Peyer's patch (tissue), 4 donors: ENCODE data around the gene GPR18. TPM values are rescaled to one million over a fixed set of nuclear protein-coding genes. Genes with fewer than 3 reads are reported as not detected.
A peak's percentile ranks its signal among the peaks of the same experiment; 100 is the strongest.

ENCODE experiments used
- DNase-seq, 3 donors: peaks; one replicate each; pipeline ENCODE4 v3.0.0-alpha.2; 2017 to 2019
- H3K27ac ChIP-seq, 4 donors: fragments of 200-600 bp; sonication (generic); one replicate each; pipeline ENCODE4 v1.5.1; 2016 to 2019
- H3K27me3 ChIP-seq, 2 donors: fragments of 200-600 bp; sonication (generic); one replicate each; pipeline ENCODE4 v1.5.1; 2019
- H3K36me3 ChIP-seq, 3 donors: fragments of 200-600 bp; sonication (generic); one replicate each; pipeline ENCODE4 v1.5.1; 2016 to 2019
- H3K4me1 ChIP-seq, 4 donors: fragments of 200-600 bp; sonication (generic); one replicate each; pipeline ENCODE4 v1.5.1; 2016 to 2019
- H3K4me3 ChIP-seq, 4 donors: fragments of 200-600 bp; sonication (generic); 1 replicate in 3 of 4; 2 replicates in 1 of 4; pipeline ENCODE4 v1.5.1; 2016 to 2019; ENCODE audit warnings: mild to moderate bottlenecking in 1 of 4
- H3K9me3 ChIP-seq, 4 donors: fragments of 200-600 bp; sonication (generic); one replicate each; pipeline ENCODE4 v1.5.1; 2016 to 2019; ENCODE audit warnings: mild to moderate bottlenecking in 1 of 4
- POLR2A ChIP-seq, 2 donors: fragments of 450-650 bp; IDR thresholded peaks; one replicate each; pipeline ENCODE4 v1.5.1; 2017; ENCODE audit warnings: antibody characterized with exemption in 2 of 2, mild to moderate bottlenecking in 2 of 2, moderate library complexity in 2 of 2
- total RNA-seq, 4 donors: library from RNA; depleted of rRNA; stranded (reverse); fragments of >200 nt; gene quantifications; one replicate each; pipeline ENCODE4 v1.1.0, GENCODE V29; 2016
- TF ChIP-seq, protein P1 (sequence below), 6 experiments: fragments of 450-650 bp in 4 of 6; fragments of 200-600 bp in 2 of 6; sonication (generic) in 1 of 6; IDR thresholded peaks; one replicate each; pipeline ENCODE4 v1.5.1; 2017 to 2019; ENCODE audit warnings: antibody characterized with exemption in 6 of 6, mild to moderate bottlenecking in 3 of 6, moderate library complexity in 1 of 6

The GPR18 gene
- total RNA-seq, 4 donors from 2014 or later, result 0.53 to 4.1 TPM; not detected in 2

DNA sequence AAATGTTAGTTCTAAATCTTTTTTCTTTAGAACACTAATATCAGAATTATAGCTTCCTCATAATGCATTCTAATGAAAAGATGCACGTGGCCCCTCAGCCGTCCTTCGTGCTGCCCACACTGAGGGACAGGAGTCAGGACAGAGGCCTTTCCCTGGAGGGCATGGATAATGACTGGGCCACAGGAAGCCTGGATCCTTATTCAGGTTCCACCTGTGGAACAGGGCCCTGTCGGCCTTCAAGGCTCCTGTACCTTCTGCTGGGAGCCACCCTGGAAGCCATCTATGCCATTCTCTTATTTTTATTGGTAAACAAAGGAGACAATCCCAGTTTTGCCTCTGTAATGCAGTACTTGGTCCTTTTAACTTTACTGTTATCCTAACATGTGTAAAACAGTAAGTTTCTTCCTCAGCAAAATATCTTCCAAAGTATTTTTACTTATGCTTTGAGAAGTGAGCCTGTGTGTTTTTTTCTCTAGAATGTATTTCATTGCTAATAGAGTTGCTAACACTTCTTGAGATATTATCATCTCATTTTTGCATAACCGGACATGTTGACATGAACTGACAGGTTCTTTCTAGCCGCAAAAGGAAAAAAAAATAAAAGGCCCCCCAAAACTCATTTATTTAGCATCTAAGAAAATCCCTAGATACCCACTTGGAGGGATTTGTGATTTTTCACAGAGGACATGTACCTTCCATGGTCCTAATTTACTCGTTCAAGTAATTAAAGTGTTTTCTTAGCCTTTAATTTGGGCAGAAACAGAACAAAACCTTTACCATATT lies 43.1 kb upstream of the GPR18 start:
- Histone ChIP-seq H3K4me3 (peak overlapping the region in 2 of 4 donors; percentile 1 to 5), H3K9me3 (no peaks in the 10 kb centered on the region), H3K27ac (peak overlapping the region; percentile 10 to 85 (median 64)), H3K36me3 (no peaks in the 10 kb centered on the region), H3K27me3 (no peaks in the 10 kb centered on the region), H3K4me1 (peaks cover 0 to 15% (median 2%) of the 10 kb centered on the region in 4 donors)
- TF ChIP-seq, protein P1, sequence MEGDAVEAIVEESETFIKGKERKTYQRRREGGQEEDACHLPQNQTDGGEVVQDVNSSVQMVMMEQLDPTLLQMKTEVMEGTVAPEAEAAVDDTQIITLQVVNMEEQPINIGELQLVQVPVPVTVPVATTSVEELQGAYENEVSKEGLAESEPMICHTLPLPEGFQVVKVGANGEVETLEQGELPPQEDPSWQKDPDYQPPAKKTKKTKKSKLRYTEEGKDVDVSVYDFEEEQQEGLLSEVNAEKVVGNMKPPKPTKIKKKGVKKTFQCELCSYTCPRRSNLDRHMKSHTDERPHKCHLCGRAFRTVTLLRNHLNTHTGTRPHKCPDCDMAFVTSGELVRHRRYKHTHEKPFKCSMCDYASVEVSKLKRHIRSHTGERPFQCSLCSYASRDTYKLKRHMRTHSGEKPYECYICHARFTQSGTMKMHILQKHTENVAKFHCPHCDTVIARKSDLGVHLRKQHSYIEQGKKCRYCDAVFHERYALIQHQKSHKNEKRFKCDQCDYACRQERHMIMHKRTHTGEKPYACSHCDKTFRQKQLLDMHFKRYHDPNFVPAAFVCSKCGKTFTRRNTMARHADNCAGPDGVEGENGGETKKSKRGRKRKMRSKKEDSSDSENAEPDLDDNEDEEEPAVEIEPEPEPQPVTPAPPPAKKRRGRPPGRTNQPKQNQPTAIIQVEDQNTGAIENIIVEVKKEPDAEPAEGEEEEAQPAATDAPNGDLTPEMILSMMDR (IDR thresholded peaks at IDR 0.05), result no peak
- no peak for TF ChIP-seq POLR2A (IDR thresholded peaks at IDR 0.05)
- no peak for DNase-seq

DNA sequence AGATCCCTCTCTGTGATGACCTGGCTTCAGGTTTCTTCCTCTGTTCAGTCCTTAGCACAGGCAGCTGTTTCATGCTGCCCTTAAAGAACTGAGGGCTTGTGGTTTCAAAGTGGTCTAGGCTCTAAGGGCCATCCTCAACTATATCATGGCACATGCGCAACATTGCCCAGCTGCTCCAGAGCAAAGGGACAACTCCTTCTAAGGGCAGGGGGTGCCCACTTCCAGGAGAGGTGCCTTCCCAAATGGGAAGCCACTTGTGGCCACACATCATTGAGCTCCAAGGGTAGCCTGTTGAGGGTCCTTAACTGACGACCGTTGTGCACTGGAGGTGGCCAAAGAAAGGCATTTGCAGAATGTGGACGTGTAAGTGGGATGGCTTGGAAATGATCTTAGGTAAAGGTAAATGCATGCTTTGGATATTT lies 41.8 kb upstream of the GPR18 start:
- Histone ChIP-seq H3K4me1 (peaks cover 0 to 15% (median 7%) of the 10 kb centered on the region in 4 donors), H3K27ac (peak overlapping the region in 1 of 4 donors; percentile 85)
- no peak for TF ChIP-seq POLR2A (IDR thresholded peaks at IDR 0.05)
- TF ChIP-seq, protein P1 (IDR thresholded peaks at IDR 0.05), result no peak

GRCh38 chr13:99299256-99299919 lies 41.2 kb upstream of the GPR18 start:
- Histone ChIP-seq H3K36me3 (no peaks in the 10 kb centered on the region), H3K27me3 (no peaks in the 10 kb centered on the region), H3K4me3 (no peak overlapping the region), H3K27ac (peak overlapping the region in 1 of 4 donors; percentile 85), H3K9me3 (no peaks in the 10 kb centered on the region), H3K4me1 (peaks cover 0 to 19% (median 10%) of the 10 kb centered on the region in 4 donors)
- DNase-seq, result no peak
- TF ChIP-seq, protein P1 (IDR thresholded peaks at IDR 0.05), result no peak
- no peak for TF ChIP-seq POLR2A (IDR thresholded peaks at IDR 0.05)

More for the DNA sequence above, 41.8 kb upstream of the GPR18 start:
- Histone ChIP-seq H3K27me3 (no peaks in the 10 kb centered on the region), H3K36me3 (no peaks in the 10 kb centered on the region), H3K9me3 (no peaks in the 10 kb centered on the region), H3K4me3 (no peak overlapping the region)
- DNase-seq, result no peak

DNA sequence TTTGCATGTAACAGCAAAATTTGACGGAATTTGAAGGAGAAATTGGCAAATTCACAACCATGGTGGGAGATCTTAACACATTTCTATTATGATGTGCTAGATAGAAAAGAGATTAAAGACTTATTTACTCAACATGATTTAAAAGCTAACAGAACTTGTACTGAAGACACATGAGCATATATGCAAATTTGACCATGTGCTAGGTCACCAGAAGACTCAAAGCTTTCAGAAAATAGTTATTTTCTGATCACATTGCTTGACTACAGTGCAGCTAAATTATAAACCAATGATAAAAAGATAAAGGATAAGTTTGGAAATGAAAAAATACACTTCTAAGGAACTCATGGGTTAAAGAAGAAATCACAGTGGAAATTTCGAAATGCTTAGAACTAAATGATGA lies 39.9 kb upstream of the GPR18 start:
- Histone ChIP-seq H3K27me3 (no peaks in the 10 kb centered on the region), H3K27ac (peak overlapping the region in 2 of 4 donors; percentile 13 to 85), H3K4me3 (no peak overlapping the region), H3K9me3 (no peaks in the 10 kb centered on the region), H3K36me3 (no peaks in the 10 kb centered on the region), H3K4me1 (peaks cover 0 to 30% (median 11%) of the 10 kb centered on the region in 4 donors)
- DNase-seq, result no peak
- no peak for TF ChIP-seq POLR2A (IDR thresholded peaks at IDR 0.05)
- TF ChIP-seq, protein P1 (IDR thresholded peaks at IDR 0.05), result no peak

- H3K27me3 ChIP-seq, result no peaks in the 10 kb centered on the region
- peaks cover 0 to 30% (median 11%) of the 10 kb centered on the region in 4 donors for H3K4me1 ChIP-seq
- TF ChIP-seq, protein P1 (IDR thresholded peaks at IDR 0.05), result no peak
- no peak for TF ChIP-seq POLR2A (IDR thresholded peaks at IDR 0.05)
- H3K27ac ChIP-seq, result peak overlapping the region in 1 of 4 donors; percentile 85
- H3K36me3 ChIP-seq, result no peaks in the 10 kb centered on the region
- no peaks in the 10 kb centered on the region for H3K9me3 ChIP-seq
- no peak overlapping the region for H3K4me3 ChIP-seq
- DNase-seq, result no peak
Measured at GRCh38 chr13:99297331-99297730, 39.2 kb upstream of the GPR18 start.
